Fibroblast of skin of left biceps (primary cell): ENCODE data around the gene ECHDC1.
"Not testable (repeated sequence)": the region's sequence is repeated elsewhere in the genome, so short reads cannot be mapped to it uniquely, and the experiment has no call there.

ENCODE experiments used
- DNase-seq, 2 experiments: peaks; one replicate each; pipeline ENCODE4 v3.0.0-alpha.2; 2013; ENCODE audit warnings: low read depth in 2 of 2

ECHDC1 gene

GRCh38 chr6:127342946-127343808 lies at the start of gene ECHDC1:
Gene ECHDC1 (minus strand): TSS chr6:127343609. CDS start chr6:127331028, 12,581 bp downstream.
- no peak for DNase-seq

GRCh38 chr6:127392301-127392700 lies 48.9 kb upstream of the ECHDC1 start:
- DNase-seq: no peak

DNA sequence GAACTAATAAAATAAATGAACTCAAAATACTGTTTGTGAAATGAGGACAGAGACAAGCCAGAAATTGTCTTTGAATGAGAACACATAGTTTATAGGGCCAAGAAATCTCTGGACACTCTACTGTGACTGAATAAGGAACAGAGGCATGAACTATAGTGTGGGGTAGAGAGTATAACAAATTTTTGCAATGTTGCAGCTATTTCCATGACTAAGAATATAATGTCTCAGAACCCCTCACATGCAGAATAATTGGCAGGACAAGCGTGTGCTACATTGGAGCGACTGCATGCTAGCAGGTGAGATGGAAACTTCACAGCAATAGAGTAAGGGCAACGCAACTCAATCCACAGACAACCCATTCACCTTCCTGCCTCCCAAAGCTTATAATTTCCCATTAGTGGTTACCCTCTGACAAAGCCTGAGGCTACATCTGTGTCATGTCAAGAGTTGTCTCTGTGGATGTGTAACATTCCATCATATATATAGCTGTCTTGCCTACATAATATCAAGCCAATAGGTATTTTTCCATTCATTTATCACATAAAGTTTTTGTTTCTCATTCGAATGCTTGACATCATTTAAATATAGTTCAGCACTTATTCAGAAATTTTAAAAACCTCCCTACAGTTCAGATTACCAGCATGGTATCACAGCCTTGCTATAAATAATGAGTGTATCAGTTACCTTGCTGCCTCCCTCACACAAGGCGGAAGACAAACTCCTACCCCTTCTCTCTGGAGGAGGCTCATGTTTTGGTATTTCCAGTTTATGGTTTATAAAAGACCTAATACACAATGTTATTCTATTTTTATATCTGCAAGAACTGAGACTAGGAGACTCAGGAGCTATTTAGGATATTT lies 47.9 kb upstream of the ECHDC1 start:
- DNase-seq: no peak

DNA sequence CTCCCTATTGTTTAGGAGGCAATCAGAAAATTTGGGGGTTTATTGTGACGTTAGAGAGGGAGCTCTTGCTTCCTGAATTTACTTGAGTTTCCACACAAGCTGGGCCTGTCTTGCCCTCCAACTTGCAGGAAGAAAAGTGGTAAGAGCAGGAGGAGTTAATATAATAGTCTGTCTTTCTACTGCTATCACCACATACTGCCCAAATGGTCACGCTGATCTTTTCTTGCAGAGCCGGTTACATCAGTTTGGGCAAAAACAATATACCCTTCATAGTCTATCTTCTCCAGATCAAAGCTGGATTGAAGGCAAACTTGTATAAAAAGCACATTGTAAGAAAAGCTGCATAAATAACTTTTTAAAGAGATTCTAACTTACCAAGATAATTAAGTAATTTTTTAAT lies 46.3 kb upstream of the ECHDC1 start:
- no peak for DNase-seq

DNA sequence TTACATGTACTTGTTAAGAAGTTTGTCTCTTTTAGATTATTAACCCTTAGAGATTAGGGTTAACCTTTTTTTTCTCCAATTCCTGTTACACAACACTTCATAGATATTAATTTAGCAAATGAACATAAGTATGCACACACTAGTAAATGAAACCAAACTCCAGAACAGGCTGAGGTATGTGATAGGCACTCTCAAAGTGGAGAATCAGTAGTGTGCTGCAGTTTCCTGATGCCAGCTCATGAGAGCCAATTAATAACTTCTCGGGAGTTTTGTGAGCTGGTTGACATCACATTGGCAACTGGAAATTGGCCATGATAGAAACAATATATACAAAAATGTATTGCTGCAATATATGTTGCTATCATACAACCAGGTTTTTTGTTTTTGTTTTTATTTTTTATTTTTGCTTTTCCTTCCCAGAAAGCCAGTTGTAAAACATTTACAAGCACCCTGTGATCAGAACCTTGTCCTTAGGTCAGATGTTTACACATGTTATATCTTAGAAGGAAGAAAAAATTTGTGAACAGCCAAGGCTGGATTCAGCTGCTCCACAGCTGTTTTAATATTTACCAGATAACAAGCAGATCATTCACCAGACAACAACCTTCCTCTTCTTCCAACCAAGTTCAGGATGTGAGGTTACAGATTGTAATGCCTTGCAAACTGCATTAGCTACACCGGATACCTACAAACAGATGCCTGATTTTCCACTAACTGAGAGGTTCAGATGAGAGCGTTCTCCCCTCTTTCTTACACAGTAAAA lies 42.4 kb upstream of the ECHDC1 start:
- DNase-seq: no peak

GRCh38 chr6:127384848-127385247 lies 41.4 kb upstream of the ECHDC1 start:
- not testable (repeated sequence) for DNase-seq

GRCh38 chr6:127383988-127384387 lies 40.6 kb upstream of the ECHDC1 start:
- DNase-seq: peak; percentile 18 to 33

DNA sequence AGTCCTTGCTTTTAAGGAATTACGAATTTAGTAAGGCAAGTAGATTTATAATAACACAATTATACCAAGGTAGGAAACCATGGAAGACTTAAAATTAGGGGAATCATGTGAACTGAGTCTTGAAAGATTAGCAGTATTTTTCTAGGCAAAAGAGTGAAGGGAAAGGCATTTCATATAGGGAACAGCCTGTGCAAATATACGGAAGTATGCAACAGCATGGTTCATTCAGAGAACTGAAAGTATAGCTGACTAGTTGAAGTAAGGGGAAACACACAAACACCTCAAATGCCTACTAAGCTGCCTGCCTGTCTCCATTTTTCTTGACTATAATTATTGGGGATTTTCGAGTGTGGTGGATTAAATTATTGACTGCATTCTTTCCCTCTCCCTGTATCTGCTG lies 39.0 kb upstream of the ECHDC1 start:
- DNase-seq: no peak

- DNase-seq: no peak
Measured at GRCh38 chr6:127381384-127381783, 38.0 kb upstream of the ECHDC1 start.

GRCh38 chr6:127376685-127377084 lies 33.3 kb upstream of the ECHDC1 start:
- no peak for DNase-seq

- DNase-seq: no peak
Measured at GRCh38 chr6:127367023-127367375, 23.6 kb upstream of the ECHDC1 start.

DNA sequence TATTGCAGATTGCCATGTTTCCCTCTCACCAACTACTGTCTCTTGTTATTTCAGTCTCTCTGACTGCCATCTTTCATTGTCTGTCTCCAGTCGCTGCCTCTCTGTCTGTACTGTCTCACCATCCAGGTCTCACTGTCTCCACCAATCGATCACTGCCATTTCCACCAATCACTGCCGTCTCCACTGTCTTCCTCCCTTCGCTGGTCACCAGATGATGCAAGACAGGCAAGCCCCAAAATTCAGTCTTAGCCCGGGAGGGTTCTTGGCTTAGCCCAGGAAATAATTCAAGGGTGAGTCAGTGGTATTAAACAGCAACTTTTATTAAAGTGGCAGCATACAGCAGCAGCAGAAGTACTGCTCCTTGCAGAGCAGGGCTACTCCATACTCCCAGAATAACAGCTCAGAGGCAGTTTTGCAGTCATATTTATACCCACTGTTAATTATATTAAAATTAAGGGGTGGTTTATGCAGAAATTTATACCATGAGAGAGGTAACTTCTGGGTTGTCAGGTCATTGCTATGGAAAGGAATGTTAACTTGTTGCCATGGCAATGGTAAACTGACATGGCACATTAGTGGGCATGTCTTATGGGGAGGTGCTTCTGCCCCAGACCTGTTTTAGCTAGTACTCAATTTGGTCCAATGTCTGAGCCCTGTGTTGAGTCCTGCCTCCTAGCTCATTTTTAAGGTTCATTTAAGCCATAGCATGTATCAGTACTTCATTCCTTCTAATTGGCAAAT lies 23.0 kb upstream of the ECHDC1 start:
- DNase-seq: peak; percentile 94 to 95

GRCh38 chr6:127365874-127366273 lies 22.5 kb upstream of the ECHDC1 start:
- DNase-seq: no peak

DNA sequence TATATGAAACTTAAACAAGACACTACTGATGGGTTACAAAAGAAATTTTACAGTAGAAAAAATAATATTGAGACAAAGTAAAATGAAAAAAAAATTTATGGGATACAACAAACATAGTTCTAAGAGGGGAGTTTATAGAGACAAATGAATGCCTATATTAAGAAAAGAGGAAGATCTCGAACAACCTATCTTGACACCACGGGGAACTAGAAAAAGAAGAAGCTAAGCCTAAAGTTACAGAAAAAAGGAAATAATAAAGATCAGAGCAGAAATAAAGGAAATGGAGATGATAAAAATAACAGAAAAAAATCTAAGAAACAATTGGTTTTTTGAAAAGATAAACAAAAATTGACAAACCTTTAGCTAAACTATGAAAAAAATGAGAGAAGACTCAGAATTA lies 9.1 kb upstream of the ECHDC1 start:
- no peak for DNase-seq

GRCh38 chr6:127349980-127350379 lies 6.6 kb upstream of the ECHDC1 start:
- no peak for DNase-seq

DNA sequence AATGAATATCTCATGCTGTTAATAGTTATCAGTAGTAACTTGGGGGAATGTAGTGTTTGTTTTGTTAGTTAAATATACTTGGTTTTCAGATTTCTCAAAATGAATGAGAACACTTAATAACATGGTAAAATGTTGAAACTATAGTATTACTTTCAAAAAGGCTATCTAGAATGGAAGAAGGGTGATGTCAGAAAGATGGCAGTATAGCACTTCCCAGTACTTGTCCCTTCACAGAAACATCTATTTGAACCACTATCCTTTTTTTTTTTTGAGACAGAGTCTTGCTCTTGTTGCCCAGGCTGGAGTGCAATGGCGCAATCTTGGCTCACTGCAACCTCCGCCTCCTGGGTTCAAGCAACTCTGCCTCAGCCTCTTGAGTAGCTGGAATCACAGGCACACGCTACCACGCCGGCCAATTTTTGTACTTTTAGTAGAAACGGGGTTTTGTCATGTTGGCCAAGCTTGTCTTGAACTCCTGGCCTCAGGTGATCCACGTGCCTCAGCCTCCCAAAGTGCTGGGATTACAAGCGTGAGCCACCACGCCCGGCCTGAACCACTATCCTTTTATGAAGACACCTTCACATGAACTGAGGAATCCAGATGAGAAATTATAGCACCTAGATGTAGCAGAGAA lies 4.7 kb upstream of the ECHDC1 start:
- DNase-seq: no peak

DNA sequence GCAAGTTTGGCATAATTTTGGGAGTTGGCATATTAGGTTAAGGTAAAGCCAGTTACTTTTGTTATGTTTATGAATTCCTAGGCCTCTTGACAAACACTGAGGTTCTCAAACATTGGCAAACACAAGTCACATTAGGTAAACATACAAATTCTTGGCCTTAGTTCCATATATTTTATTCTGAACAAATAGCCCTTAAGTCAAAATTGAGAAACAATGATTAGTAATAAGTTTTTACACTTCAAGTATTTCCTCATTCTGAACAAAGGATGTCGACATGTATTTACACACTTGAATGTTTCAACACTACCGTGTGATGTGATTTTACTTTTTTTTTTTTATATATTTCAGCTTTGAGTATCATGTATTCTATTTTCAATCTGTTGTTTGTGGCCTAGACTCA lies 3.8 kb upstream of the ECHDC1 start:
- no peak for DNase-seq

- no peak for DNase-seq
Measured at GRCh38 chr6:127345521-127345920, 2.1 kb upstream of the ECHDC1 start.

DNA sequence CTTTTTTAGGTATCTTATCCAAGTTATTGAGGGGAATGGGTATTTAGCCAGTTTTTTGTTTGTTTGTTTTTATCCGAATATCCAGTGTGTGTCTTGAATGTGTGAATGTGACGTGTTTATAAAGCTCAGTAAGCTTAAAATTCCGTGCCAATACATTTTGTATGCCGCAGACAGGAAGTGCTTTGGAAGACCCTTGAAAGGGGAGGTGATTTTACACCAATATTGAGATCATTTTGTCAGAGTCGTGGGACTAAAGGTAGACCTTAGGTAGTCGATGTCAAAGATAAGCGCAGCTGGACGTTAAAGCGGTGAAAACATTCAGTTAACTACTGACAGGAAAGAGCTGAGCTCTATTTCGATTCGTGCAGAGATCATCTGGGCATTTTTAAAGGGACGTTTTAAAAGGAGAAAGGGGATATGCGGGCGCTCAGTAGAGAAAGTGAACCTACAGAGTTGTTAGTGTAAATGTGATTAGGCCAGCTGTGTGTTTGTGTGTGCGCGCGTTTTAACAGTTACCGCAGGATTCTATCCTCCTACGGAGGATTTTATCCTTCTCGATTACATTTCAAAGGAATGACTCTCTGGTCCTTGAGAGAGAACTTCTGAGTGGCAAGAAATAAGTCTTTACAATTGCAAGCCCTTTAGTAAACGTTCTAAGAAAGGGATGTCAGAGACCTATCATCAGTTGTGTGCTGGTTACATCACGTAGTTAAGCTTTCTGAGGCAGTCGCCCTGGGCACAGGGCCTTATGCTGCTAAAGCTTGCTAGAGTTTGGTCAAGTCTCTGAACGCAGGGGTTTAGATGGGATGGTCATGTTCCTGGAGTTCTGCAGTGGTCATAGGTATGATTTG lies 625 bp upstream of the ECHDC1 start:
- DNase-seq: no peak
